Lower leg skin (tissue), 4 donors: Measurements from ENCODE around the gene AFMID. TPM values are rescaled to one million over a fixed set of nuclear protein-coding genes. Genes with fewer than 3 reads are reported as not detected.

Experiments used
- DNase-seq, 2 donors: peaks; one replicate each; pipeline ENCODE4 v3.0.0-alpha.2; 2019; ENCODE audit warnings: low spot score in 2 of 2
- H3K4me3 ChIP-seq: fragments of 200-600 bp; sonication (generic); 2 replicates; pipeline ENCODE4 v1.5.1; 2017; ENCODE audit warnings: mild to moderate bottlenecking, low read depth; ENCODE audit not compliant: poor library complexity, severe bottlenecking
- CTCF ChIP-seq, 3 donors: fragments of 450-650 bp; IDR thresholded peaks; one replicate each; pipeline ENCODE4 v1.5.1; 2016; ENCODE audit warnings: antibody characterized with exemption in 3 of 3, mild to moderate bottlenecking in 3 of 3, moderate library complexity in 2 of 3
- POLR2A ChIP-seq, 2 donors: fragments of 450-650 bp; IDR thresholded peaks; one replicate each; pipeline ENCODE4 v1.6.1; 2016 to 2017; ENCODE audit warnings: antibody characterized with exemption in 2 of 2, mild to moderate bottlenecking in 1 of 2, moderate library complexity in 1 of 2
- WGBS, 2 donors: methylation state at CpG; one replicate each; pipeline ENCODE4 v1.1.5; 2018; 5-methylcytosine and 5-hydroxymethylcytosine counted together
- intact Hi-C: fragments of 100-400 bp; cut with DNase I; formaldehyde crosslinking; loops from one replicate; pipeline ENCODE4 v1.15.0; 2023; ENCODE audit warnings: low total_unique reads
- total RNA-seq, 4 donors: library from RNA; depleted of rRNA; stranded (reverse); fragments of >200 nt; gene quantifications; one replicate each; pipeline ENCODE4 v1.1.0, GENCODE V29; 2016

The AFMID gene
- total RNA-seq, 4 donors from 2014 or later, result 41.4 to 77.7 (median 59.7) TPM

GRCh38 chr17:78236362-78237127 is 49.4 kb downstream of the AFMID start:
- WGBS, 2 donors, result 89 to 94% methylated on average over 12 to 18 of the region's 20 CpGs
- intact Hi-C loops, result no loop called here
- no peak for TF ChIP-seq CTCF (IDR thresholded peaks at IDR 0.05)
- TF ChIP-seq POLR2A (IDR thresholded peaks at IDR 0.05), result no peak
- H3K4me3 ChIP-seq, result no peak overlapping the region
- no peak for DNase-seq

GRCh38 chr17:78237401-78238012 is 50.3 kb downstream of the AFMID start:
- TF ChIP-seq POLR2A (IDR thresholded peaks at IDR 0.05) (no peak), CTCF (IDR thresholded peaks at IDR 0.05) (no peak)
- no peak for DNase-seq
- no peak overlapping the region for H3K4me3 ChIP-seq
- intact Hi-C loops, result no loop called here
- 45 to 63% methylated on average over 8 to 11 of the region's 11 CpGs for WGBS, 2 donors

- no peak overlapping the region for H3K4me3 ChIP-seq
- 76 to 86% methylated on average over 5 to 20 of the region's 20 CpGs for WGBS, 2 donors
- intact Hi-C loops, result no loop called here
- TF ChIP-seq POLR2A (IDR thresholded peaks at IDR 0.05) (no peak), CTCF (IDR thresholded peaks at IDR 0.05) (no peak)
- DNase-seq, result no peak
Measured at GRCh38 chr17:78238823-78239488, 51.8 kb downstream of the AFMID start.

- intact Hi-C loops, result no loop called here
- DNase-seq, result no peak
- TF ChIP-seq POLR2A (IDR thresholded peaks at IDR 0.05), result no peak
- no peak for TF ChIP-seq CTCF (IDR thresholded peaks at IDR 0.05)
- WGBS, 2 donors, result 86 to 88% methylated on average over 9 of the region's 9 CpGs
- no peak overlapping the region for H3K4me3 ChIP-seq
Measured at GRCh38 chr17:78239489-78239931, 52.3 kb downstream of the AFMID start.

GRCh38 chr17:78240012-78240655 is 53.0 kb downstream of the AFMID start:
- TF ChIP-seq POLR2A (IDR thresholded peaks at IDR 0.05), result no peak
- no peak overlapping the region for H3K4me3 ChIP-seq
- no peak for DNase-seq
- intact Hi-C loops, result no loop called here
- WGBS, 2 donors, result 66 to 82% methylated on average over 11 to 12 of the region's 12 CpGs

- intact Hi-C loops, result no loop called here
- TF ChIP-seq CTCF (IDR thresholded peaks at IDR 0.05), result no peak
- TF ChIP-seq POLR2A (IDR thresholded peaks at IDR 0.05), result no peak
- WGBS, 2 donors, result 74 to 76% methylated on average over 9 of the region's 9 CpGs
- no peak for DNase-seq
- no peak overlapping the region for H3K4me3 ChIP-seq
Measured at GRCh38 chr17:78240839-78241238, 53.7 kb downstream of the AFMID start.
